Heart right ventricle (tissue), 16 donors: ENCODE results near the gene DPH3. TPM values are rescaled to one million over a fixed set of nuclear protein-coding genes. Genes with fewer than 3 reads are reported as not detected.

Experiments
- ATAC-seq, 8 donors: fragments of 200-7000 bp; cut with Tn5 transposase; one replicate each; pipeline ENCODE4 v1.9.1; 2020; ENCODE audit warnings: mild to moderate bottlenecking in 8 of 8, moderate library complexity in 8 of 8, moderate number of reproducible peaks in 1 of 8
- DNase-seq, 2 donors: peaks; one replicate each; pipeline ENCODE4 v3.0.0-alpha.2; 2020
- H3K27ac ChIP-seq, 10 donors: fragments of 200-600 bp; sonication (generic) in 2 of 10; one replicate each; pipeline versions ENCODE4 v1.5.0 to v1.8.0; 2020 to 2022; ENCODE audit warnings: mild to moderate bottlenecking in 3 of 10
- H3K27me3 ChIP-seq, 7 donors: fragments of 200-600 bp; one replicate each; pipeline ENCODE4 v1.8.0; 2021 to 2022; ENCODE audit warnings: mild to moderate bottlenecking in 2 of 7
- H3K36me3 ChIP-seq, 9 donors: fragments of 200-600 bp; sonication (generic) in 1 of 9; one replicate each; pipeline versions ENCODE4 v1.5.0 to v1.8.0; 2020 to 2022; ENCODE audit warnings: mild to moderate bottlenecking in 2 of 9
- H3K4me1 ChIP-seq, 9 donors: fragments of 200-600 bp; sonication (generic) in 1 of 9; one replicate each; pipeline versions ENCODE4 v1.5.0 to v1.8.0; 2020 to 2022; ENCODE audit warnings: mild to moderate bottlenecking in 4 of 9
- H3K4me3 ChIP-seq, 10 donors: fragments of 200-600 bp; sonication (generic) in 2 of 10; one replicate each; pipeline versions ENCODE4 v1.5.0 to v1.8.0; 2020 to 2022; ENCODE audit warnings: mild to moderate bottlenecking in 7 of 10, moderate library complexity in 2 of 10
- H3K9me3 ChIP-seq, 11 donors: fragments of 200-600 bp in 10 of 11; sonication (generic) in 2 of 11; one replicate each; pipeline versions ENCODE4 v1.5.0 to v1.8.0; 2013 to 2022; ENCODE audit warnings: mild to moderate bottlenecking in 2 of 11, control low read depth in 1 of 11, moderate library complexity in 1 of 11
- CTCF ChIP-seq, 9 donors: fragments of 200-600 bp; sonication (generic) in 2 of 9; IDR thresholded peaks; one replicate each; pipeline versions ENCODE4 v1.5.0 to v1.8.0; 2021 to 2022; ENCODE audit warnings: antibody characterized with exemption in 9 of 9, mild to moderate bottlenecking in 5 of 9, moderate library complexity in 1 of 9
- WGBS, 2 donors: extraction: QIAGEN DNeasy Blood & Tissue Kit; methylation state at CpG; one replicate each; pipeline ENCODE4 v1.1.7; 2013; ENCODE audit warnings: inconsistent platforms in 1 of 2; 5-methylcytosine and 5-hydroxymethylcytosine counted together
- intact Hi-C, 10 donors: fragments of 100-400 bp; cut with DNase I; formaldehyde crosslinking; loops; one replicate each; pipeline versions ENCODE4 v1.11.1 to v1.14.2; 2022
- polyA plus RNA-seq, 2 donors: library from polyadenylated mRNA; stranded (reverse); fragments of 200-250 nt; gene quantifications; one replicate each; pipeline ENCODE4 v1.2.3, GENCODE V29; 2013
- total RNA-seq, 10 donors: library from RNA; stranded (reverse); fragmentation: NEBNext Ultra II Directional in 3 of 10; extraction: Animal tissue kit (Norgen Biotek cat#: 25700) in 3 of 10; gene quantifications; one replicate each; pipeline versions ENCODE4 v1.2.1 to v1.2.4, GENCODE V29; 2021 to 2023
- donor health status: Arrhythmogenic right ventricular cardiomyopathy.
- donor health status: ischemic (EF 13 %, LVEDD 7.1; RV severe dilation, severe dysfunction).
- donor health status: healthy with polysubstance abuse.
- donor health status: DM: no; HTN: yes; CAD: no.
- donor health status: DM: no; HTN: no; CAD: no.
- donor health status: ischemic (EF 25% LVEDD 6.9; RV normal size, moderate dysfunction).
- donor health status: ischemic (EF 25% LVEDD 5.7; RV mildly dilated, moderate dysfunction).
- donor health status: healthy.
- donor health status: DM: yes; HTN: yes; CAD: no.
- donor health status: Ischemic cardiomyopathy.
- donor health status: ischemic (EF 35%, LVEDD 5.7; RV mildly dilated, moderate dysfunction).
- donor health status: nonischemic (EF 11% LVEDD 7.7; RV severe dilation, severe dysfunction).
- donor health status: DM: yes; HTN: yes; CAD: no.
- donor health status: PGD.
- donor health status: ischemic (EF 29% LVEDD 5.4; RV normal size, mild dysfunction).
- donor health status: nonischemic (EF 23%, LVEDD 6.1; RV moderate dilation, normal function).

DPH3 gene
- total and polyA plus RNA-seq, 12 donors: 5.5 to 24.5 (median 18.7) TPM

GRCh38 chr3:16229681-16230080, 35.1 kb downstream of the DPH3 start:
- Histone ChIP-seq H3K27ac (no peak overlapping the region), H3K4me1 (peaks cover 0 to 2% (median 0%) of the 10 kb centered on the region in 9 donors), H3K27me3 (no peaks in the 10 kb centered on the region), H3K36me3 (no peaks in the 10 kb centered on the region), H3K4me3 (no peak overlapping the region), H3K9me3 (no peaks in the 10 kb centered on the region)
- no peak for TF ChIP-seq CTCF (IDR thresholded peaks at IDR 0.05)
- DNase-seq (no peak), ATAC-seq (no peak)
- intact Hi-C loops: loop anchor here in 1 of 10 donors (5.0 kb wide), 1 partner anchor 37 kb away; no protein-coding TSS in a partner anchor

DNA sequence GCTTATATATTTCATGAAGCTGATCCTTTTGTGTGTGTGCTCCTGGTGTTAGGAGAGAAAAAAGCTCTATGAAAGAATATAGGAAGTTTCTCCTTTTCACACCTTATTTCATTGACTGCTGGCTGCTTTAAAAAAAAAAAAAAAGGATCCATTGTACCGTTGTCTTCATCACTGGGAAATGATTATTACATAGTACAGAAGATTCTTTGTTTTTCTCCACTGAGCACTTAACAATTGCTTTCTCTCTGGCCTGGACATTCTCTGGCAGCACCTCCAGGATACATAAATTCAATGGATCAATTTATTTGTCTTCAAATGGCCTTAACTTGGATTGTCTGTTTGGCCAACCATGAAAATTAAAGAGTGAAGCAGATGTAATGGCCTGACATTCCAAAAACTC, 37.2 kb downstream of the DPH3 start:
- Histone ChIP-seq H3K4me1 (peaks cover 0 to 11% (median 0%) of the 10 kb centered on the region in 9 donors), H3K4me3 (no peak overlapping the region), H3K9me3 (peaks cover 0 to under 1% (median 0%) of the 10 kb centered on the region in 11 donors), H3K27me3 (no peaks in the 10 kb centered on the region), H3K36me3 (no peaks in the 10 kb centered on the region), H3K27ac (no peak overlapping the region)
- intact Hi-C loops: loop anchor here in 1 of 10 donors (5.0 kb wide), 1 partner anchor 35 kb away; no protein-coding TSS in a partner anchor
- ATAC-seq (no peak), DNase-seq (no peak)
- TF ChIP-seq CTCF (IDR thresholded peaks at IDR 0.05): no peak
- WGBS, 2 donors: 55 to 73% methylated on average over 1 of the region's 1 CpG

GRCh38 chr3:16224325-16224724, 40.4 kb downstream of the DPH3 start:
- Histone ChIP-seq H3K4me3 (no peak overlapping the region), H3K9me3 (peaks cover 0 to 12% (median 0%) of the 10 kb centered on the region in 11 donors), H3K4me1 (peaks cover 0 to 11% (median 0%) of the 10 kb centered on the region in 9 donors), H3K27ac (no peak overlapping the region), H3K36me3 (peaks cover 0 to 5% (median 0%) of the 10 kb centered on the region in 9 donors), H3K27me3 (no peaks in the 10 kb centered on the region)
- WGBS, 2 donors: 94% methylated on average over 2 of the region's 2 CpGs
- ATAC-seq: no peak
- DNase-seq: no peak
- no peak for TF ChIP-seq CTCF (IDR thresholded peaks at IDR 0.05)
- intact Hi-C loops: no loop called here

DNA sequence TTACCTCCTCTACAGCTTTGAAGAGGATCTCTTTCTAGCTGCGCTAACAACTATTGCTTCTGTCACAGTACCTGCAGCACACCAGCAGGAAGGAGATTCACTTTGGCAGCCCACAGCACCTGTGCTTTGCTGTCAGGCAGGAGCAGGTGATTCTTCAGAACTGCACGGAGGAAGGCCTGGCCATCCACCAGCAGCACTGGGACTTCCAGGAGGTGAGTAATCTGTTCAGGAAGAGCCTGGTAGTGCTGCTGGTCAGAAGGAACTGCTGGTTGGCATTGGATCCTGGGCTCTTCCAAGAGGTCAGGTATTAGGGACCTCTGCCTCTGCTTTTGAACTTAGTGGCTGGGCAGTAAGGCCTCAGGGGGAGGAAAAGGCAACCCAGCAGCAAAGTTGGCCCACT, 42.2 kb downstream of the DPH3 start:
- WGBS, 2 donors: 94 to 97% methylated on average over 2 of the region's 2 CpGs

More for the DNA sequence above, 42.2 kb downstream of the DPH3 start:
- intact Hi-C loops: no loop called here
- H3K27ac ChIP-seq: no peak overlapping the region
- no peak overlapping the region for H3K4me3 ChIP-seq
- no peak for DNase-seq
- ATAC-seq: no peak
- TF ChIP-seq CTCF (IDR thresholded peaks at IDR 0.05): no peak
- no peaks in the 10 kb centered on the region for H3K27me3 ChIP-seq
- H3K4me1 ChIP-seq: peaks cover 0 to 11% (median 0%) of the 10 kb centered on the region in 9 donors
- H3K36me3 ChIP-seq: peaks cover 0 to 5% (median 0%) of the 10 kb centered on the region in 9 donors
- peaks cover 0 to 12% (median 0%) of the 10 kb centered on the region in 11 donors for H3K9me3 ChIP-seq
